Neural cell (in vitro differentiated cells): ENCODE measurements around the gene ERG28.

Source experiments
- EP300 ChIP-seq: fragments of 450-650 bp; conservative IDR thresholded peaks from 2 replicates; pipeline ENCODE4 v1.6.1; 2014; ENCODE audit warnings: antibody characterized with exemption, mild to moderate bottlenecking, moderate library complexity; ENCODE audit not compliant: poor library complexity, severe bottlenecking
- EZH2 ChIP-seq: fragments of 200-600, 300-800 bp; shearing (Covaris generic), sonication (generic); IDR thresholded peaks from 2 replicates; pipeline ENCODE4 v1.6.1; 2014; ENCODE audit warnings: antibody characterized with exemption, low read length, borderline replicate concordance, mild to moderate bottlenecking; ENCODE audit not compliant: insufficient read depth, poor library complexity, severe bottlenecking
- POLR2AphosphoS5 ChIP-seq: IDR thresholded peaks from 2 replicates; pipeline ENCODE4 v1.6.1; 2012
- RAD21 ChIP-seq: fragments of 450-650 bp; conservative IDR thresholded peaks from 2 replicates; pipeline ENCODE4 v1.6.1; 2014; ENCODE audit warnings: antibody characterized with exemption, mild to moderate bottlenecking, moderate library complexity
- TF ChIP-seq, protein P1 (sequence below): fragments of 450-650 bp; IDR thresholded peaks from 2 replicates; pipeline ENCODE4 v1.5.1; 2014; ENCODE audit warnings: antibody characterized with exemption, mild to moderate bottlenecking, moderate library complexity; ENCODE audit not compliant: poor library complexity, severe bottlenecking

DNA sequence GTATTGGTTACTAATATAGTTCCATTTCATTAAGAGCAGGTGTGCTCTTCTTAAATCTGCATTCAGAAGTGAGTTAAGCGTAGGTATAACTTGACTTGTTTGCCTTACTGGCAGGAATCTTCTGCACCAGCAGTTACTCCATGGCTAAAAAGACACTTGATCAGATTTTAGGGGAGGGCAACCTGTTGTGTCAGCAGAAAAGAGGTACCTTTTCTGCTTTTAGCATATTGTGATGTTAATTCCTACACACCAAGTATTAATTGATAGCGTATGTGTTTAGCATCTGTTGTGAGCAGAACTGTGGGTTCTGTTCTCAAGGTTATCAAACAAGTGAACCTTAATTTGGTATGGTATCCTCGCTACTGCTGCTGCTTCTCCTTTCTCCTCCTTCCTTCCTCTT, 38.7 kb upstream of the ERG28 start:
- TF ChIP-seq EZH2: no peak
- TF ChIP-seq, protein P1, sequence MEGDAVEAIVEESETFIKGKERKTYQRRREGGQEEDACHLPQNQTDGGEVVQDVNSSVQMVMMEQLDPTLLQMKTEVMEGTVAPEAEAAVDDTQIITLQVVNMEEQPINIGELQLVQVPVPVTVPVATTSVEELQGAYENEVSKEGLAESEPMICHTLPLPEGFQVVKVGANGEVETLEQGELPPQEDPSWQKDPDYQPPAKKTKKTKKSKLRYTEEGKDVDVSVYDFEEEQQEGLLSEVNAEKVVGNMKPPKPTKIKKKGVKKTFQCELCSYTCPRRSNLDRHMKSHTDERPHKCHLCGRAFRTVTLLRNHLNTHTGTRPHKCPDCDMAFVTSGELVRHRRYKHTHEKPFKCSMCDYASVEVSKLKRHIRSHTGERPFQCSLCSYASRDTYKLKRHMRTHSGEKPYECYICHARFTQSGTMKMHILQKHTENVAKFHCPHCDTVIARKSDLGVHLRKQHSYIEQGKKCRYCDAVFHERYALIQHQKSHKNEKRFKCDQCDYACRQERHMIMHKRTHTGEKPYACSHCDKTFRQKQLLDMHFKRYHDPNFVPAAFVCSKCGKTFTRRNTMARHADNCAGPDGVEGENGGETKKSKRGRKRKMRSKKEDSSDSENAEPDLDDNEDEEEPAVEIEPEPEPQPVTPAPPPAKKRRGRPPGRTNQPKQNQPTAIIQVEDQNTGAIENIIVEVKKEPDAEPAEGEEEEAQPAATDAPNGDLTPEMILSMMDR: no peak
- TF ChIP-seq EP300: no peak
- no peak for TF ChIP-seq RAD21
- TF ChIP-seq POLR2AphosphoS5: no peak
